NCI-H1092 (cell line): Measurements from ENCODE around the gene NELFCD.
"Not testable (repeated sequence)": the region's sequence is repeated elsewhere in the genome, so short reads cannot be mapped to it uniquely, and the experiment has no call there.

Experiments
- DNase-seq: peaks from one replicate; lab custom pipeline; 2025; lab: John Stamatoyannopoulos, UW

Gene NELFCD

DNA sequence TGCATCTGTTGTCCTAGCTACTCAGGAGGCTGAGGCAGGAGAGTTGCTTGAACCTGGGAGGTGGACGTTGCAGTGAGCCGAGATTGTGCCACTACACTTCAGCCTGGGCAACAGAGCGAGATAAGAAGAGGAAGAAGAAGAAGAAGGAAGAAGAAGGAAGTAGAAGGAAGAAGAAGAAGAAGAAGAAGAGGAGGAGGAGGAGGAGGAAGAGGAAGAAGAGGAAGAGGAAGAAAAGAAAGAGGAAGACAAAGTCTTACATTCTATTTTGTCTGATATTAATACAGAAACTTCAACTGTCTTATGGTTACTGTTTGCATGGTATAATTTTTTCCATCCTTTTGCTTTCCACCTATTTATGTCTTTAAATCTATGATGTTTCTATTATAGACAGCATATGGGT lies 7.2 kb upstream of the NELFCD start:
- DNase-seq: no peak

DNA sequence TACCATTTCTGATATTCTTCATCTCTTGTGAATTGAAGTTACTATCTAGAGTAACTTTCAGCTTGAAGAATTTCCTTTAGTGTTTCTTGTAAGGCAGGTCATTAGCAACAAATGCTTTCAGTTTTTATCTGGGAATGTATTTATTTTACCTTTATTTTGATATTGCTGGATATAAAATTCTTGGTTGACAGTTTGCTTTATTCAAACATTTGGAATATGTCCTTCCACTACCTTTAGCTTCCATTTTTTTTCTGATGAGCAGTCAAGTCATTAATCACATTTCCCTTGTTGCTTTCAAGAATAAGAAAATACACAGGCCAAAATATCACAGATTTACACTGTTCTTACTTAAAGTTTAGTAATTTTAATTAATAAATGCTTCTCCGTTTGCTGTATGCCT lies 5.7 kb upstream of the NELFCD start:
- no peak for DNase-seq

DNA sequence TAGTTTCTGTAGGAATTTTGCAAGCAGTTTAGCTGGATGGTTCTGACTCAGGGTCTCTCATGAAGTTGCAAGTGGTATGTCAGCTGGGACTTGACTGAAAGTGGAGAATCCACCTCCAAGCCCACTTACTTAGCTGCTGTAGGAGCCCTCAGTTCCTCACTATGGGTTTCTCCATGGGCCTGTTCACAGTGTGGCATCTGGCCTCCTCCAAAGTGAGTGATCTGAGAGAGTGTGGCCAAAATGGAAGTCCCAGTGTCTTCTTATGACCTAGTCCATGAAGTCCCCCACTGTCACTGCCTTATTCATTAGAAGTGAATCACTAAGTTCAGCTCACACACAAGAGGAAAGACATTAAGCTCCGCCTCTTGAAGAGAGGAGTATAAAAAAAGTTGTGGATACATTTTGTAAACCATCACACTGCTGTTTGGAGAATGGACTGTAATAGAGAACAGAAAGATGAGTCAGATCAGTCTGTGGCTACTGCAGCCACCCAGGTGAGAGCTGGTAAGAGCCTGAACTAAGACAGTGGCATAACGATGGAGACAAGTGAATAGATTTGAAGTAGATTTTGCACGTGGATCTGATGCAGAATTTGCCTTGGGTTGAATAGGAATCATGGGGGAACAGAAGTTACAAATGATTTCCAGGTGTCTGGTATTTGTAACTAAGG lies 4.9 kb upstream of the NELFCD start:
- no peak for DNase-seq

- no peak for DNase-seq
Measured at GRCh38 chr20:58978351-58979190, 2.5 kb upstream of the NELFCD start.

DNA sequence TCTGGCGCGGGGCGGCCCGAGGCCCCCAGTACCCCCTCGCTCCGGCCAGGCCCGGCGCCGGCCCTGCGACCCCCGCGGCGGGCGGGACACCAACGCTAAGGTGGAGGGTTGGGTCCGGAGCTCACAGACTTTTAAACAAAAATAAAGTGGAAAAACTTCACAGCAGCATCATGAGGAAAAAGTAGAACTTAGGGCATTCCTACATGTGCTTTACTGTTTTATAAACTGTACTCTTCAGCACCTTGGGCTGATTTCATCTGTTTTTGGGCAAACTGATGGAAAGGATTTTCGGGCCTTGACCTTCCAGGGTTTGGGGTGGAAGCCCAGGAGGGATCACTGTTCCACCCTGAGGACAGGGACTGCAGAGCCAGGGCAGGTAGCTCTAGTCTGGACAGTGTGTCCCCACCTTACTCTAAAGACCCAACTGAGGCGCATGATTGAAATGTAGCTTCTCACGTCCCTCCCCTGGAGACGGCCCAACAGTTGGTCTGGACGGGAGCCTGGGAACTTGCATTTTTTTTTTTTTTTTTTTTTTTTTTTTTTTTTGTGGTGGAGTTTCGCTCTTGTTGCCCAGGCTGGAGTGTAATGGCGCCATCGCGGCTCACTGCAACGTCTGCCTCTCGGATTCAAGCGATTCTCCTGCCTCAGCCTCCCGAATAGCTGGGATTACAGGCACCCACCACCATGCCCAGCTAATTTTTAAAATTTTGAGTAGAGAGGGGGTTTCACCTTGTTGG lies 740 bp downstream of the NELFCD start:
- DNase-seq: no peak

DNA sequence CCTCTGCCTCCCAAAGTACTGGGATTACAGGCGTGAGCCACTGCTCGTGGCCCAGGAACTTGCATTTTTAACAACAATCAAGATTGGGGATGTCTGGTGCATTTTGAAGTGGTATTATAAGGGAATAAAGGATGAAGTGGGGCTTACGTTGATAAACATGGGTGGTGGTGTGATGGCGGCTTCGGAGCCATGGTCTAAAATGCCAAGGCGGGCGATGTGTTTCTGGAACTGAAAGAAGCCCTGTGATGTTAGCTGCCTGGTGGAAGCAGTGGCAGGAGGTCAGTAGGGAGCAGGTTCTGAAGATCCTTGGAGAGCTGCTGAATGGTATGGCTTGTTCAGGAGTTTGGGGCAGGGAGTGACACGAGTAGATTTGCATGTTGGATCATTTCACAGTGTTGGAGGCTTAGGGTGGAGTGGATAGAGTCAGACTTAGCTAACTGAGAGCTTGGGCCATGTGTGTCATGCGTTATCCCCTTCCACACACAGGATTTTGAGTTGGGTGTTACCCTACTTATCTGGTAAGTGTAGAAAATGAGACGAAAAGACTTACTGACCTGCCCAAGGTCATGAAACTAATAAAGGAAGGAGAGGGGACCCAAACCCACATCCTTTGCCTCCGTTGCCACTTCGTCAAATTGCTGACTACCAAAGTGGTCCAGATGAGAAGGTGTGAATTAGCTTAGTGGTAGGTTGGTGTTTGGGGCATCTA lies 1.5 kb downstream of the NELFCD start:
- DNase-seq: no peak

DNA sequence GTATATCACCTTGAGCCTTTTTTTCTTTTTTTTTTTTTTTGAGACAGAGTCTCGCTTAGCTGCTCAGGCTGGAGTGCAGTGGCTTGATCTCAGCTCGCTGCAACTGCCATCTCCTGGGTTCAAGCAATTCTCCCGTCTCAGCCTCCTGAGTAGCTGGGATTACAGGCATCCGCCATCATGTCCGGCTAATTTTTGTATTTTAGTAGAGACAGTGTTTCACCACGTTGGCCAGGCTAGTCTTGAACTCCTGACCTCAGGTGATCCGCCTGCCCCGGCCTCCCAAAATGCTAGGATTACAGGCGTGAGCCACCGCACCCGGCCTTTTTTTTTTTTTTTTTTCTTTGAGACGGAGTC lies 2.0 kb downstream of the NELFCD start:
- DNase-seq: not testable (repeated sequence)

DNA sequence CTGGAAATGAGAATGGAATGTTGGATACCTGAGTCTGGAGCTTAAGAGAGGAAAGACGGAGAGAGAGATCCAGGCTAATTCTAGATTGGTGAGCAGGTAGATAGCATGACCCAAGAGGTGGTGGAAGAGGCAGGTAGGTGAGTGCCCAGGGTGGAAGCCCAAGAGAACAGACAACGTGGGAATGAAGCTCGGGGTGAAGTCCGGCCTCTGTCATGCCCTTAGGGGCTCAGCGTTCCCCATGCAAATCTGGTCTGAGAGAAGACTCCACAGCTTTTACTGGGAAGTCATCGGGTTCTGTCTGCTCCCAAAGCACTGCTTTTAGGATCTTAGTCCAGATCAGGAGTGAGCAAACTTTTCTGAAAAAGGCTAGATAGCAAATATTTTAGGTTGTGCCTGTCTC lies 3.6 kb downstream of the NELFCD start:
- DNase-seq: no peak

DNA sequence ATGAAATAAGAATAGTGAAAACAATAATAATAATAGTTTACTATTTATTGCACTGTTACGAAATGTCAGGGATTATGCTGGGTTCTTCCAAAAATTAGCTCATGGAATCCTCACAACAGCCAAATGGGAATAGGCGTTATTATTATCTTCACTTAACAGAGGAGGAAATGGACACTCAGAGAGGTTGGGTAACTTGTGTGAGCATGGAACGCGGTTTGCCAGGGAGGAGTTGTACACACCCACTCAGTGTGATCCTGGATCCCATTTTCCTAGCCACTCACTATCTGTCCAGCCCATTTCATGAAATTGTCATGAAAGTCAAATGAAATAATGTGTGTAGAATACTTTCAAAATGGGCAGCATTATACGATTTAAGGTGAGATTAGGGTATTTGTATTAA lies 4.6 kb downstream of the NELFCD start:
- DNase-seq: no peak

- no peak for DNase-seq
Measured at GRCh38 chr20:58986286-58986967, 5.4 kb downstream of the NELFCD start.

GRCh38 chr20:58986968-58987517 lies 6.0 kb downstream of the NELFCD start:
- no peak for DNase-seq

DNA sequence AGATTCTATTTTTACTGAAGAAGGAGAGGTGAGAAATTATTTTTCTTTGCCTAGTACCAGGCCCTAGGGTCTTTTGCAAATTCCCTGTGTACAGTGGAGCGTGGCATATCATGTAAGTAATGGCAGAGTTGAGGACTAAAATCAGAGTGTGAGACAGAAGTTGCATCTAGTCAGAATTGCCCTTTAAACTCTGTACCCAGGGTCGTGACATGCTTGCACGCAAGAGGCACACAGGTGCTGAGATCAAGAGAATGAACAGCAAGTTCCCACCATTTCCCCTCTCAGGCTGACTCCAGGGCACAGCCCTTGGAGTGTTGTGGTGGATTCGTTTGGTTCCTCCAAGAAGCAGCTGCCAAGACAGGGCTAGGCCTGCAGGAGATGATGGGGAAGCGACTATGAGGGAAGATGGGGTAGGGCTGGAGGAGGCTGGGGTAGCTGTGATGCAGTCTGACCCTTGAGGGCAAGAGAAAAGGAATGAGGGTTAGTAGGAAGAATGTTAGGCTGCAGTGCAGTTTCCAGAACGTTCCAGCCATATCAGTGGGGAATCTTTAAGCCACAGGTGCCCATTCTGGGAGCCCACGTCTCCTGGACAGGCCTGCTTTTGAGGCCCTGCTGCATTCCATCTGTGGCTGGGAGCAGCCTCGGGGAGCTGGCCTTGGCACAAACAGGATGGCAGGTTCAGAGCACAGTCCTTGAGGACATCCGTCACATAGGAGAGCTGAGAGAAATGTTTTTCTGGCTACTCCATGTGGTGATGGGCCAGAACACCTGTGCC lies 6.9 kb downstream of the NELFCD start:
- DNase-seq: no peak

DNA sequence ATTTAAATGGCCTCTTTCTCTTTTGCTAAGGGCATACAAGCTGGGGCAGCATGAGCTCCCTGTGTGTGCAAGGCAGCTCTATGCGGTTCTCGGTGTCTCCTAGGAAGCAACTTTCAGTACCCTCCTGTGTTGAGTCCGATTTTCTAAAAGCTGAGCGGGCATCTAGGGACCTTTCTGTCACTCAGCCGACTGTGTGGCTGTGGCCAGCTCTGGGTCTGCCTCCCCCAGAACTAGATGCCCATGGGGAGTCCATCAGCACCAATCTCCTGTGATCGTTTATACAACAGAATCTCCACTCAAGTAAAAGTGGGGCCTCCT lies 7.5 kb downstream of the NELFCD start:
- DNase-seq: no peak

DNA sequence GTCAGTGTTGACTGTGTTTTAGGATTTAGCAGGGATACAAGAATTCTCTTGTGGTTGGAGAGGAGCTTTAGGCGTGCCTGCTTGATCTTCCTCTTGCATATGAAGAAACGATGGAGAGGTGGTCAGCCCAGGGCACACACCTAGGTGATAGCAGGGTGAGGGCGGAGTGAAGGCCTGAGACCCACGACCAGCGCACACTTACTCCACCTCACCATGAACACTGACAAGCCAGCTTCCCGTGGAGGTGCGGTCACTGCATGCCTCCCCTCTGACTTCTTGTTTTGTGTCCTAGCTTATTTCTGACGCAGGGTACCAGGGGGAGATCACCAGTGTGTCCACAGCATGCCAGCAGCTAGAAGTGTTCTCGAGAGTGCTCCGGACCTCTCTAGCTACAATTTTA lies 8.1 kb downstream of the NELFCD start:
- no peak for DNase-seq

DNA sequence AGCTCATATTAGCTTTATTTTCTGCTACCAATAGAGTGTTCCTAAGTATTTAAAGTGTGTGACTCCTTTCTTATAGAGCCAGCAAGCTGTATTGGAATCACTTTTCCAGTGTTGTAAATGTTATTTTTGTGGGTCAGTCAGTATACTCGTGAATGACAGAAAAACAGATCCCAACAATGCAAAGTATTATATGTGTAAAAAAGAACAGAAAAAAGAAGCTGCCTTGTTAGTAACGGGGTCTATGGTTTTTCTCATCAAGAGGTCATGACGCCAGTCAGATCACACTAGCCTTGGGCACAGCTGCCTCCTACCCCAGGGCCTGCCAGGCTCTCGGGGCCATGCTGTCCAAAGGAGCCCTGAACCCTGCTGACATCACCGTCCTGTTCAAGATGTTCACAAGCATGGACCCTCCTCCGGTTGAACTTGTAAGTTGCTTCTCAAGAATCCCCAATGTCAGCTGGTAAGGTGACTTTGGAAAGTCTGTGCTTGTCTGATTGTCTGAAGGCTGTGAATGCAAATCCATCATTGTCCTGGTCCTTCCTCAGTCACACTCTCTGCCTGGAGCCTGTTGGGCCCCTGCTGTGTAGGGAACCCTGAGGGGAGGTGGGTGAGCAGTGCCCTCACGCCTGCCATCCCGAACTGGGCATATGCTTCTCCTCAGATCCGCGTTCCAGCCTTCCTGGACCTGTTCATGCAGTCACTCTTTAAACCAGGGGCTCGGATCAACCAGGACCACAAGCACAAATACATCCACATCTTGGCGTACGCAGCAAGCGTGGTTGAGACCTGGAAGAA lies 9.8 kb downstream of the NELFCD start:
- no peak for DNase-seq

- DNase-seq: no peak
Measured at GRCh38 chr20:58991715-58992114, 10.7 kb downstream of the NELFCD start.

DNA sequence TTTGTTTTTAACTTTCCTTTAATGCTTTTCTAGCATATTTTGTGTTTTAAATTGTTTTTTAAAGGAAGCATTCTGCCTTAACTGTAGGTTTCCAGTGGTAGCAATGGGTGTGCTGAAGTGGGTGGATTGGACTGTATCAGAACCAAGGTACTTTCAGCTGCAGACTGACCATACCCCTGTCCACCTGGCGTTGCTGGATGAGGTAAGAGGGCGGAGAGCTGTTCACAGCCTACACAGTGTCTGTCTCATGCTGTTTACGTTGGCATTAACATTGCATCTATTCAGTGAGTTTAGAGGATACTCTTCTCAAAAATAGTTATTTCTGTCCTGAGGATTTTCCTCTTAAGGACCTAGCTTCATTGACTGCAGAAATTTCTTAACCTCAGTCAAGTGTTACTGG lies 11.9 kb downstream of the NELFCD start:
- DNase-seq: no peak

DNA sequence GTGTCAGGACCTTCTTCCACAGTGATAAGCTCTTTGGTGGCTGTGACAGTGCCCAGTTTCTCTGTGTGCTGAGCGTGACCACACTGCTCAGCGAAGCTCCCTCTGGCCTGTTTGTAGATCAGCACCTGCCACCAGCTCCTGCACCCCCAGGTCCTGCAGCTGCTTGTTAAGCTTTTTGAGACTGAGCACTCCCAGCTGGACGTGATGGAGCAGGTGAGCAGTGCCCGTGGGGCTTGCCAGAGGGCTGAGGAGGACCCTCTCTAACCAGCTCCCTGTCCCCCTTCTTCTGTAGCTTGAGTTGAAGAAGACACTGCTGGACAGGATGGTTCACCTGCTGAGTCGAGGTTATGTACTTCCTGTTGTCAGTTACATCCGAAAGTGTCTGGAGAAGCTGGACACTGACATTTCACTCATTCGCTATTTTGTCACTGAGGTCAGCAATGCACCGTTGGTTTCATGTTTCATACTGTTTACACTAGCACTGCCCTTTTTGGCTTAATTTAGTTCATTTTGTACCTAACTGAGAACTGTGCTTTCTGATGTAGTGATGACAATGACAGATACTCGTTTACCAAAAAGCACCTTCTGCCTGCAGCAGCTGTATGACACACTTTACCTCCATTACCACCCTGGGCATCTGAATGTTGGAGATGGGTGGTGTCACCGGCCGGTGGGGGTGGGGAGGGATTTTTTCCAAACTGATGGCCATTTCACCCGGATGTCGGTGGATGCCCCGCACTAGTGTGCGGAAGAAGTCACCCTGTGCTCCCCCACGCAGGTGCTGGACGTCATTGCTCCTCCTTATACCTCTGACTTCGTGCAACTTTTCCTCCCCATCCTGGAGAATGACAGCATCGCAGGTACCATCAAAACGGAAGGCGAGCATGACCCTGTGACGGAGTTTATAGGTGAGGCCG lies 12.5 kb downstream of the NELFCD start:
- no peak for DNase-seq
